IPS-11a (cell line): ENCODE results near the gene NAPB.
"Not testable (repeated sequence)": the region's sequence is repeated elsewhere in the genome, so short reads cannot be mapped to it uniquely, and the experiment has no call there.

Experiments
- H3K4me3 ChIP-seq: one replicate; pipeline ENCODE4 v1.5.1; 2013; ENCODE audit warnings: low read depth, low read length, control low read depth

NAPB gene

GRCh38 chr20:23420943-23421931, at the start of gene NAPB:
Gene NAPB, minus strand, starts transcription at chr20:23421488. Its CDS starts 86 bp downstream, at chr20:23421402.
- H3K4me3 ChIP-seq, result peak within 1 kb of the TSS; percentile 93

GRCh38 chr20:23466961-23467360, 45.7 kb upstream of the NAPB start:
- not testable (repeated sequence) for H3K4me3 ChIP-seq

DNA sequence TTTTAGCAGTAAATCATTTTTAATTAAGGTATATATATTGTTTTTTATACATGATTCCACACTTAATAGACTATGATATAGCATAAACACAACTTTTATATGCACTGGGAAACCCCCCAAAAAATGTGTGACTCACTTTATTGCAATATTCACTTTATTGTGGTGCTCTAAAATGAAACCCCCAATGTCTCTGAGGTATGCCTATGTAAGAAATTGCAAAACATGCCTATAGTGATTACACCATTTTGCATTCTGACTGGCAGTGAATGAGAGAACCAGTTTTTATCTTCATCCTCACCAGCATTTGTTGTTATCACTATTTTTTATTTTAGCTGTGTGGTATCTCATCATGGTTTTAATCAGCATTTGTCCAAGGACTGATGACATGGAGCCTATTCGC, 39.9 kb upstream of the NAPB start:
- no peak overlapping the region for H3K4me3 ChIP-seq

DNA sequence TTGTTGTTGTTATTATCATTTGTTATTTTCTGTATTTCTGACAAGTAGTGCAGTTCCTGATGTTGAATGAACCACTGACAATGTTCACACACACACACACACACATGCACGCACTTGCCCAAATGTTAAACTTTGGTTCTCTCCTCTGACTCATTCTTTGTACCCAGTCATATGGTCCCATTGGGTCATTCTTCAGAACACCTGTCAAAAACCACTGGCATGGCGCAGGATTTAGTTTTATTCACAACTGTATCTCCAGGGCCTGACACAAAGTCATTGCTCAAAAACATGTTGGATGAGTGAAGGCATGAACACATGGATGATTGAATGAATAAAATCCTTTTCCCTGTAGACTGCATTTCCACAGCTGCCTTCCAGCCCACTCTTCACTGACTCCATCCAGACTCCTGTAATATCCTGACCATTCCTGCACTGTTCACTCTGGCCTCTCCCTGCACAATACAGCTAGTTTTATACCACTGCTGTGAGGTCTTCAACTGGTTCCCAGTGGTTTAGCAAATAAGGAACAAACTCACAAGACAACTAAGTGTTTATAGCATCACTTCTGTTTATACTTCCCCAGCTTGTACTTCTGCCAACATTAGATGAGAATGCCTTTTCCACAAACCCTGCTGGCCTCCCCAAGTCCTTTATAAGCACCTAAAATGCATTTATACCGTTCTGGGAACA, 38.3 kb upstream of the NAPB start:
- no peak overlapping the region for H3K4me3 ChIP-seq

DNA sequence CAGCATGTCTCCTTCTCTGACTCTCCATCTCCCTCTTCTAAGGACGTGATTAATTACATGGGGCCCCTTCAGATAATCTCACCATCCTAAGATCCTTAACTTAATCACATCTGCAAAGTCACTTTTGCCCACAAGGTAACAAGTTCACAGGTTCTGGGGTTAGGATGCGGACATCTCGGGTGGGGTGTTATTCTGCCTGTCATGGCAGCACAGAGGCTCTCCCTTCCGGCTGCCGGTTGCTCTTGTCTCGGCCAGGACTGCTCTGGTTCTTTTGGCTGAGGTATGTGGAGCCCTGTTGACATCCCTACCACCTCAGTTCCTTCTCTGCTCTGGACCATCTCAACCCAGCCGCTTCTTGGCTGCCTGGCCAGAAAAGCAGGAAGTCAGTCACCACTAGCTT, 35.6 kb upstream of the NAPB start:
- no peak overlapping the region for H3K4me3 ChIP-seq

DNA sequence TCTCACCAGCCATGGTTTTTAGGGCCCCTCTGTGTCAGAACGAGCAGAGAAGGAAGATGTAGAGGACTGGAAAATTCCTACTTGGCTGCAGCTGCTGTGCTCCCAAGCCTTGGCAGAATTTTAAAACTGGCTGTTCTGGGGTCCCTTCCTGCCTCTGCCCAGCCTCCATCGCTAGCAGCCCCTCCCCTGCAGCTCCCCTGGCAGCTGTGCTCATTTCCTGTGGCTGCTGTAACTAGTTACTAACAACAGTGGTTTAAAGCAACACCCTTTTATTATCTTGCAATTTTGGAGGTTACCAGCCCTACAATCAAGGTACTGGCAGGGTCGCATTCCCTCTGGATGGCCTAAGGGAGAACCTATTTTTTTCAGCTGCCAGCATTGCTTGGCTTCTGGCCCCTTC, 35.1 kb upstream of the NAPB start:
- H3K4me3 ChIP-seq, result no peak overlapping the region

- no peak overlapping the region for H3K4me3 ChIP-seq
Observed at GRCh38 chr20:23455639-23456038, 34.4 kb upstream of the NAPB start.

- H3K4me3 ChIP-seq, result no peak overlapping the region
Observed at GRCh38 chr20:23454816-23455215, 33.5 kb upstream of the NAPB start.

GRCh38 chr20:23453549-23454543, 32.6 kb upstream of the NAPB start:
- H3K4me3 ChIP-seq, result no peak overlapping the region

GRCh38 chr20:23452776-23453175, 31.5 kb upstream of the NAPB start, which contains the start of gene CST11:
Gene CST11, minus strand, starts transcription at chr20:23452876. Its CDS starts 65 bp downstream, at chr20:23452811.
- no peak within 1 kb of the TSS for H3K4me3 ChIP-seq

- H3K4me3 ChIP-seq, result no peak overlapping the region
Observed at GRCh38 chr20:23451956-23452487, 30.7 kb upstream of the NAPB start.

GRCh38 chr20:23450877-23451276, 29.6 kb upstream of the NAPB start:
- H3K4me3 ChIP-seq, result no peak overlapping the region

DNA sequence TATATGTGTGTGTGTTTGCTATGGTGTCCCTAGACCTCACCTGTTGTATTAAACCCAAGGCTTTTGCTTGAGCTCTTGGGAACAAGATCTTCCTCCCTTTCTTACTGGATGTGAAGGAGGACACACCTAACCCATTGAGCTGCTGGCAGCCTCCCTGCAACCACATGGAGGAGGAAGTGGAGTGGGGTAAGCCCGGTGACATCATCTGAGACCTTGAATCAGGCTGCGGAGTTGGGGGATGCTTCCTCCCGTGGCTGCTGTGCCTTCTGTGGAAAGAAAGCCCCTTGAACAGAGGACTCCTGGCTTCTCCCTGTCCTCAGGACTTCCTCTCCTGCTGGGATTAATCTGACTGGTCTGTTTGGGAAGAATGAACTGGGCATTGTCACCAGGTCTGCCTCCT, 28.1 kb upstream of the NAPB start:
- H3K4me3 ChIP-seq, result no peak overlapping the region

DNA sequence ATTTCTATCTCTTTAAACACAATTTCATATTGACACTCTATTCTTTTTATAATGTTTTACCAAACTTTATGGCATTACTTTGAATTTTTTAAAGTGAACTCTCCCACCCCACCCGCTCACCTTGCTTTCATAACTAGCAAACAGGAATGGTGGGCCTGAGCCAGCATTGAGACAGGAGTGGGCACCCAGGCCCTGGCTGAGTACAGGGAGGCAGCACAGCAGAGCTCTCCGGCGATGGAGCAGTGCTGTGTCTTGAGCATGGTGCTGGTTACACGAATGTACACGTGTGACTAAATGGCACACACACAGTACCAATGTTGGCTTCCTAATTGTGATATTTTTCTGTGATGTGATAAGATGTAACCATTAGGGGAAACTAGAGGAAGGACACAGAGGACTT, 26.9 kb upstream of the NAPB start:
- no peak overlapping the region for H3K4me3 ChIP-seq

DNA sequence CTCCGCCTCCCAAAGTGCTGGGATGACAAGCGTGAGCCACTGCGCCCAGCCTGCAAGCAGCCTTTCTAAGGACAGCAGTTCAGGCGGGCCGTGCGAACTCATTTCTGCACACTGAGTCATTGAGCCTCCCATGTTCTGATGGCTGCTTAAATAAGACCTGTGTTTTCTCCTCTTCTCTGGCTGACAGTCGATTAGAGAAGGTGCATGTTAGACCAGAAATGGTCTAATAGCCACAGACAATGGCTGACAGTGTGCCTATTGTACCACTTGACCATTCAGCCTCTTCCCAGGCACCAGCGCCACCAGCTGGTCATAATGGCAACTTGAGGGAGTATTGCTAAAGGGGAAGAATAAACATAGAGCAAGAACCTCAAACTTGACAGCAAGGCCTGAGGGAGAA, 25.2 kb upstream of the NAPB start:
- no peak overlapping the region for H3K4me3 ChIP-seq

- H3K4me3 ChIP-seq, result no peak overlapping the region
Observed at GRCh38 chr20:23445596-23446217, 24.4 kb upstream of the NAPB start.

DNA sequence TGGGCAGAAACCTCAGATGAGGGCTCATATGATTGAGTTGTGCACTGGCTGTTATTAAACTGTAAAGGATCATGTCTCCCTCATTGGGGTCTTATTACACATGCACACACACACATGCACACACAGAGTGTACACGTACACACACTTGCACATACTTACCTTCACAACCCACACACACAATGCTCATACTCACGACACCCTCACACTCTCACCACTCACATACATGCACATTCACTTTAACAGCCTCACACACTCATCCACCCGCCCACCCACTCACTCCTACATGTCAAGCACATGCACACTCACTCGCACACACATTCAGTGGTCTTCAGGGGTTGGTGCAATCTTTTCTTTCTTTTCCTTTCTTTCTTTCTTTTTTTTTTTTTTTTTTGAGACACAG, 23.6 kb upstream of the NAPB start:
- no peak overlapping the region for H3K4me3 ChIP-seq

GRCh38 chr20:23442436-23442835, 21.1 kb upstream of the NAPB start:
- H3K4me3 ChIP-seq, result no peak overlapping the region

- no peak overlapping the region for H3K4me3 ChIP-seq
Observed at GRCh38 chr20:23441850-23442313, 20.6 kb upstream of the NAPB start.

GRCh38 chr20:23440004-23440403, 18.7 kb upstream of the NAPB start:
- H3K4me3 ChIP-seq, result no peak overlapping the region
